ENCODE measurements around the gene ANTXR2. TPM values are rescaled to one million over a fixed set of nuclear protein-coding genes. Genes with fewer than 3 reads are reported as not detected.

The ANTXR2 gene
- total and polyA plus RNA-seq, 9 of the 15 experiments (the other 6 are each of a cell fraction or from before 2014, with no cell fraction given): 10.1 to 83.8 (median 60.3) TPM

- TF ChIP-seq E2F1 (CRISPR knock-in tag; IDR thresholded peaks at IDR 0.05) (0 out of 2 replicates have a peak, but pooled peaks have one; percentile 23), NEUROD1 (IDR thresholded peaks at IDR 0.05; ENCODE audit: borderline replicate concordance, low read depth, low read length, partially characterized antibody) (peak; percentile 83), ZNF184 (CRISPR knock-in tag; IDR thresholded peaks at IDR 0.05) (no peak), POLR2H (tag; IDR thresholded peaks at IDR 0.05; ENCODE audit: low read depth) (peak; percentile 65), ZNF143 (CRISPR knock-in tag; IDR thresholded peaks at IDR 0.05) (no peak), TCF7L2 (IDR thresholded peaks at IDR 0.05; ENCODE audit: low read depth, low read length) (no peak), CSDE1 (IDR thresholded peaks at IDR 0.05) (no peak), MAFG (tag; conservative IDR thresholded peaks at IDR 0.05) (0 out of 2 replicates have a peak, but pooled peaks have one; percentile 44), MTA1 (IDR thresholded peaks at IDR 0.05; ENCODE audit: borderline replicate concordance) (peak; percentile 51; the same call in 1 of the 2 replicates), RCOR1 (IDR thresholded peaks at IDR 0.05; ENCODE audit: borderline replicate concordance in 1 of 2, low read depth in 2 of 2, low read length in 2 of 2) (peak in 1 of 2 experiments; percentile 95; a peak in 2 of 4 replicates), TCF15 (CRISPR knock-in tag; IDR thresholded peaks at IDR 0.05) (no peak), ZKSCAN1 (IDR thresholded peaks at IDR 0.05; ENCODE audit: low read depth, low read length) (no peak), TSHZ1 (CRISPR knock-in tag; IDR thresholded peaks at IDR 0.05) (no peak), RAD21 (CRISPR knock-in tag; conservative IDR thresholded peaks at IDR 0.05 in 1 of 2, IDR thresholded peaks at IDR 0.05 in 1 of 2) (peak; percentile 15 to 38; a peak in 3 of 4 replicates)
- TF ChIP-seq, protein P1, sequence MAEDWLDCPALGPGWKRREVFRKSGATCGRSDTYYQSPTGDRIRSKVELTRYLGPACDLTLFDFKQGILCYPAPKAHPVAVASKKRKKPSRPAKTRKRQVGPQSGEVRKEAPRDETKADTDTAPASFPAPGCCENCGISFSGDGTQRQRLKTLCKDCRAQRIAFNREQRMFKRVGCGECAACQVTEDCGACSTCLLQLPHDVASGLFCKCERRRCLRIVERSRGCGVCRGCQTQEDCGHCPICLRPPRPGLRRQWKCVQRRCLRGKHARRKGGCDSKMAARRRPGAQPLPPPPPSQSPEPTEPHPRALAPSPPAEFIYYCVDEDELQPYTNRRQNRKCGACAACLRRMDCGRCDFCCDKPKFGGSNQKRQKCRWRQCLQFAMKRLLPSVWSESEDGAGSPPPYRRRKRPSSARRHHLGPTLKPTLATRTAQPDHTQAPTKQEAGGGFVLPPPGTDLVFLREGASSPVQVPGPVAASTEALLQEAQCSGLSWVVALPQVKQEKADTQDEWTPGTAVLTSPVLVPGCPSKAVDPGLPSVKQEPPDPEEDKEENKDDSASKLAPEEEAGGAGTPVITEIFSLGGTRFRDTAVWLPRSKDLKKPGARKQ (CRISPR knock-in tag; IDR thresholded peaks at IDR 0.05): no peak
- TF ChIP-seq, protein P2, sequence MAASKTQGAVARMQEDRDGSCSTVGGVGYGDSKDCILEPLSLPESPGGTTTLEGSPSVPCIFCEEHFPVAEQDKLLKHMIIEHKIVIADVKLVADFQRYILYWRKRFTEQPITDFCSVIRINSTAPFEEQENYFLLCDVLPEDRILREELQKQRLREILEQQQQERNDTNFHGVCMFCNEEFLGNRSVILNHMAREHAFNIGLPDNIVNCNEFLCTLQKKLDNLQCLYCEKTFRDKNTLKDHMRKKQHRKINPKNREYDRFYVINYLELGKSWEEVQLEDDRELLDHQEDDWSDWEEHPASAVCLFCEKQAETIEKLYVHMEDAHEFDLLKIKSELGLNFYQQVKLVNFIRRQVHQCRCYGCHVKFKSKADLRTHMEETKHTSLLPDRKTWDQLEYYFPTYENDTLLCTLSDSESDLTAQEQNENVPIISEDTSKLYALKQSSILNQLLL (CRISPR knock-in tag; IDR thresholded peaks at IDR 0.05; ENCODE audit: borderline replicate concordance): no peak
- TF ChIP-seq, protein P3, sequence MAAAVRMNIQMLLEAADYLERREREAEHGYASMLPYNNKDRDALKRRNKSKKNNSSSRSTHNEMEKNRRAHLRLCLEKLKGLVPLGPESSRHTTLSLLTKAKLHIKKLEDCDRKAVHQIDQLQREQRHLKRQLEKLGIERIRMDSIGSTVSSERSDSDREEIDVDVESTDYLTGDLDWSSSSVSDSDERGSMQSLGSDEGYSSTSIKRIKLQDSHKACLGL (CRISPR knock-in tag; IDR thresholded peaks at IDR 0.05; ENCODE audit: borderline replicate concordance, poor library complexity, severe bottlenecking): no peak
Observed at GRCh38 chr4:80006935-80007744, 65.9 kb downstream of the ANTXR2 start (continued).

All from K562 (cell line).